Mucosa of descending colon (tissue), 3 donors: ENCODE data around the gene ITGA7. TPM values are rescaled to one million over a fixed set of nuclear protein-coding genes. Genes with fewer than 3 reads are reported as not detected.

ENCODE experiments used
- ATAC-seq: fragments of 200-7000 bp; cut with Tn5 transposase; one replicate; pipeline ENCODE4 v1.9.1; 2020; ENCODE audit warnings: mild to moderate bottlenecking, moderate library complexity
- DNase-seq, 3 donors: peaks; one replicate each; pipeline ENCODE4 v3.0.0-alpha.2; 2020
- H3K36me3 ChIP-seq: fragments of 200-600 bp; one replicate; pipeline ENCODE4 v1.8.0; 2021; ENCODE audit warnings: low read depth, mild to moderate bottlenecking
- H3K4me1 ChIP-seq: fragments of 200-600 bp; one replicate; pipeline ENCODE4 v1.8.0; 2021; ENCODE audit warnings: low read depth, mild to moderate bottlenecking
- H3K4me3 ChIP-seq: fragments of 200-600 bp; one replicate; pipeline ENCODE4 v1.8.0; 2021; ENCODE audit warnings: mild to moderate bottlenecking
- H3K9me3 ChIP-seq: fragments of 200-600 bp; one replicate; pipeline ENCODE4 v1.8.0; 2021; ENCODE audit warnings: mild to moderate bottlenecking
- CTCF ChIP-seq: fragments of 200-600 bp; IDR thresholded peaks from one replicate; pipeline ENCODE4 v1.8.0; 2022; ENCODE audit warnings: antibody characterized with exemption, mild to moderate bottlenecking
- intact Hi-C, 2 donors: fragments of 100-400 bp; cut with DNase I in 1 of 2; cut with micrococcal nuclease in 1 of 2; formaldehyde crosslinking; loops; one replicate each; pipeline versions ENCODE4 v1.11.0 to v1.11.1; 2022; cut with DNase I, micrococcal nuclease
- total RNA-seq, 3 donors: library from RNA; stranded (reverse); fragmentation: NEBNext Ultra II Directional in 2 of 3; extraction: Animal tissue kit (Norgen Biotek cat#: 25700) in 2 of 3; gene quantifications; one replicate each; pipeline versions ENCODE4 v1.2.1 to v1.2.4, GENCODE V29; 2021 to 2023
- donor health status: DM: no; HTN: no; CAD: no; lungs with moderate emphysema.
- donor health status: DM: no; HTN: no; CAD: no.
- donor health status: DM: no; HTN: yes; CAD: no.

ITGA7 gene
- total RNA-seq, 3 donors from 2014 or later: 16.5 to 449 (median 46.0) TPM

GRCh38 chr12:55703901-55704761, 3.6 kb downstream of the ITGA7 start:
- ATAC-seq: no peak
- no peak for TF ChIP-seq CTCF
- intact Hi-C loops: no loop called here

GRCh38 chr12:55703288-55703687, 4.4 kb downstream of the ITGA7 start:
- intact Hi-C loops: no loop called here
- H3K9me3 ChIP-seq: no peaks in the 10 kb centered on the region
- H3K4me3 ChIP-seq: no peak overlapping the region
- TF ChIP-seq CTCF: no peak
- no peaks in the 10 kb centered on the region for H3K36me3 ChIP-seq
- DNase-seq (peak in 1 of 3 donors; percentile 20), ATAC-seq (no peak)
- peaks cover 10% of the 10 kb centered on the region for H3K4me1 ChIP-seq

More at GRCh38 chr12:55703901-55704761, 3.6 kb downstream of the ITGA7 start:
- H3K9me3 ChIP-seq: no peaks in the 10 kb centered on the region
- H3K4me3 ChIP-seq: no peak overlapping the region
- peak in 1 of 3 donors; percentile 25 for DNase-seq
- peaks cover 15% of the 10 kb centered on the region for H3K4me1 ChIP-seq
- no peaks in the 10 kb centered on the region for H3K36me3 ChIP-seq

GRCh38 chr12:55702861-55703260, 4.8 kb downstream of the ITGA7 start:
- ATAC-seq (no peak), DNase-seq (peak in 1 of 3 donors; percentile 17)
- H3K4me3 ChIP-seq: no peak overlapping the region
- intact Hi-C loops: no loop called here
- no peaks in the 10 kb centered on the region for H3K36me3 ChIP-seq
- H3K9me3 ChIP-seq: no peaks in the 10 kb centered on the region
- peaks cover 6% of the 10 kb centered on the region for H3K4me1 ChIP-seq
- no peak for TF ChIP-seq CTCF

- Histone ChIP-seq H3K9me3 (no peaks in the 10 kb centered on the region), H3K4me3 (no peak overlapping the region), H3K36me3 (no peaks in the 10 kb centered on the region), H3K4me1 (no peaks in the 10 kb centered on the region)
- intact Hi-C loops: no loop called here
- ATAC-seq (no peak), DNase-seq (peak in 1 of 3 donors; percentile 13)
- TF ChIP-seq CTCF: no peak
Observed at GRCh38 chr12:55700255-55701018, 7.3 kb downstream of the ITGA7 start.

- H3K4me1 ChIP-seq: no peaks in the 10 kb centered on the region
- ATAC-seq (no peak), DNase-seq (peak in 1 of 3 donors; percentile 15)
- H3K4me3 ChIP-seq: no peak overlapping the region
- no peaks in the 10 kb centered on the region for H3K9me3 ChIP-seq
- TF ChIP-seq CTCF: no peak
- intact Hi-C loops: no loop called here
- H3K36me3 ChIP-seq: no peaks in the 10 kb centered on the region
Observed at GRCh38 chr12:55699471-55700055, 8.1 kb downstream of the ITGA7 start.
